Heart left ventricle (tissue), 16 donors: ENCODE data around the gene CDCA3. TPM values are rescaled to one million over a fixed set of nuclear protein-coding genes. Genes with fewer than 3 reads are reported as not detected.
A peak's percentile ranks its signal among the peaks of the same experiment; 100 is the strongest.

Experiments
- ATAC-seq, 4 donors: fragments of 200-7000 bp; cut with Tn5 transposase; one replicate each; pipeline ENCODE4 v1.9.1; 2020 to 2022; ENCODE audit warnings: moderate library complexity in 4 of 4, mild to moderate bottlenecking in 3 of 4, moderate number of reproducible peaks in 1 of 4
- DNase-seq, 5 donors: peaks; one replicate each; pipeline ENCODE4 v3.0.0-alpha.2; 2020
- H3K27ac ChIP-seq, 12 donors: fragments of 200-600 bp; sonication (generic) in 4 of 12; one replicate each; pipeline versions ENCODE4 v1.5.0 to v1.8.0; 2016 to 2022; ENCODE audit warnings: mild to moderate bottlenecking in 2 of 12
- H3K27me3 ChIP-seq, 9 donors: fragments of 200-600 bp; sonication (generic) in 2 of 9; one replicate each; pipeline versions ENCODE4 v1.5.1 to v1.8.0; 2016 to 2022; ENCODE audit warnings: mild to moderate bottlenecking in 3 of 9
- H3K36me3 ChIP-seq, 9 donors: fragments of 200-600 bp; sonication (generic) in 2 of 9; one replicate each; pipeline versions ENCODE4 v1.5.0 to v1.8.0; 2018 to 2022; ENCODE audit warnings: mild to moderate bottlenecking in 2 of 9
- H3K4me1 ChIP-seq, 12 donors: fragments of 200-600 bp; sonication (generic) in 4 of 12; one replicate each; pipeline versions ENCODE4 v1.5.0 to v1.8.0; 2016 to 2022; ENCODE audit warnings: mild to moderate bottlenecking in 3 of 12
- H3K4me3 ChIP-seq, 12 donors: fragments of 200-600 bp; sonication (generic) in 4 of 12; one replicate each; pipeline versions ENCODE4 v1.5.0 to v1.8.0; 2017 to 2022; ENCODE audit warnings: mild to moderate bottlenecking in 9 of 12, moderate library complexity in 4 of 12
- H3K9me3 ChIP-seq, 12 donors: fragments of 200-600 bp; sonication (generic) in 4 of 12; one replicate each; pipeline versions ENCODE4 v1.5.0 to v1.8.0; 2016 to 2022; ENCODE audit warnings: mild to moderate bottlenecking in 1 of 12
- CTCF ChIP-seq, 12 donors: fragments of 200-600 bp; sonication (generic) in 4 of 12; IDR thresholded peaks; one replicate each; pipeline versions ENCODE4 v1.5.0 to v1.8.0; 2018 to 2022; ENCODE audit warnings: antibody characterized with exemption in 12 of 12, mild to moderate bottlenecking in 5 of 12
- POLR2A ChIP-seq, 2 donors: fragments of 450-650 bp; IDR thresholded peaks; one replicate each; pipeline ENCODE4 v1.6.1; 2017; ENCODE audit warnings: antibody characterized with exemption in 2 of 2, mild to moderate bottlenecking in 2 of 2, moderate library complexity in 2 of 2
- WGBS, 4 donors: extraction: QIAGEN DNeasy Blood & Tissue Kit in 2 of 4; methylation state at CpG; one replicate each; pipeline versions ENCODE4 v1.1.5 to v1.1.7; 2013 to 2018; 5-methylcytosine and 5-hydroxymethylcytosine counted together
- intact Hi-C, 10 donors: fragments of 100-400 bp; cut with DNase I; formaldehyde crosslinking; loops; one replicate each; pipeline versions ENCODE4 v1.11.1 to v1.14.2; 2022
- polyA plus RNA-seq, 2 donors: library from polyadenylated mRNA; stranded (reverse); fragments of 200-250 nt; gene quantifications; one replicate each; pipeline ENCODE4 v1.2.3, GENCODE V29; 2013
- total RNA-seq, 9 donors: library from RNA; depleted of rRNA in 2 of 9; stranded (reverse); fragments of >200 nt in 2 of 9; fragmentation: NEBNext Ultra II Directional in 3 of 9; extraction: Animal tissue kit (Norgen Biotek cat#: 25700) in 3 of 9; gene quantifications; one replicate each; pipeline versions ENCODE4 v1.1.0 to v1.2.4, GENCODE V29; 2016 to 2023
- donor health status: ischemic (EF 13 %, LVEDD 7.1; RV severe dilation, severe dysfunction).
- donor health status: healthy with polysubstance abuse.
- donor health status: DM: no; HTN: yes; CAD: no.
- donor health status: DM: no; HTN: no; CAD: no.
- donor health status: ischemic (EF 25% LVEDD 6.9; RV normal size, moderate dysfunction).
- donor health status: ischemic (EF 25% LVEDD 5.7; RV mildly dilated, moderate dysfunction).
- donor health status: healthy.
- donor health status: DM: yes; HTN: yes; CAD: no.
- donor health status: ischemic (EF 35%, LVEDD 5.7; RV mildly dilated, moderate dysfunction).
- donor health status: nonischemic (EF 11% LVEDD 7.7; RV severe dilation, severe dysfunction).
- donor health status: DM: yes; HTN: yes; CAD: no.
- donor health status: PGD.
- donor health status: ischemic (EF 29% LVEDD 5.4; RV normal size, mild dysfunction).
- donor health status: nonischemic (EF 23%, LVEDD 6.1; RV moderate dilation, normal function).

Gene CDCA3
- total and polyA plus RNA-seq, 11 donors, result 0.42 to 8.3 (median 0.93) TPM; not detected in 1

DNA sequence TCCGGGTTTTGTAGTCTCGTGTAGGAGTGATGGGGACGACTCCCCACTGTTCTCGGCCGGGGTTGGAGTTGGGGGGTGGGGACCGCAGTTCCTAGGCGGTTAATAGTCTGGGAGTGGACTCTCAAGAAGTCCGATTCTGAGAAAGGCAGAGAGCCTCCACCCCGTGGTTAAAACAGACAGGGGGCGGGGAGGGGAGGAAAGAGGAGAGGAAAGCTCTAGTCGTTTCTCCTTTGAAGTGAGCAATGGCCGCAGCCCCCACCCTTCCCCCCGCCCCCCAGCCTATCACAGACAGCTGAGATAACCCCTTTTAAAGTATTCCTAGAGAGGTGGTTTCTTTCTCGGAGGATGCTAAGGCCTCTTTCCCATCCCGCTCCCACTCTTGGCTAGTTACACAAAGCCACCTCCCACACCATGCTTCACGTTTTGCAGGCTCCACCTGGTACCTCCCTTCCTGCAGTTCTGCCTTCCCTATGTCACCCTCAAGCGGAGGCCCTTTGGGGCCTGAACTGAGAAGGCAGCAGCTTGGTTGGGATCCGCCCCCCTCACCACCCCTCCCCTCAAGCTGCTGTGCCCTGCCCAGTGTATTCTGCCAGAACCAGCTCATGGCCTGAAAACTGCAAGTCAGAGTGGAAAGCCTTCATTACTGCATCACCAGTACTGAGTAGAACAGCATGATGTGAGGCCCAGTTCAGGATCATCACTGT is 1.7 kb upstream of the CDCA3 start:
- Histone ChIP-seq H3K27ac (peak overlapping the region in 10 of 12 donors; percentile 30 to 99 (median 73)), H3K27me3 (no peaks in the 10 kb centered on the region), H3K4me1 (peaks cover 0 to 22% (median 14%) of the 10 kb centered on the region in 12 donors), H3K36me3 (peaks cover 0 to 47% (median 36%) of the 10 kb centered on the region in 9 donors), H3K9me3 (no peaks in the 10 kb centered on the region), H3K4me3 (peak overlapping the region in 11 of 12 donors; percentile 50 to 83 (median 73))
- no peak for TF ChIP-seq POLR2A (IDR thresholded peaks at IDR 0.05)
- TF ChIP-seq CTCF (IDR thresholded peaks at IDR 0.05), result no peak
- 2 to 4% (median 4%) methylated on average over 17 to 18 of the region's 18 CpGs for WGBS, 4 donors
- DNase-seq (no peak), ATAC-seq (no peak)
- intact Hi-C loops, result loop anchor here in 1 of 10 donors (1.0 kb wide), 1 partner anchor 13 kb away; no protein-coding TSS in a partner anchor

DNA sequence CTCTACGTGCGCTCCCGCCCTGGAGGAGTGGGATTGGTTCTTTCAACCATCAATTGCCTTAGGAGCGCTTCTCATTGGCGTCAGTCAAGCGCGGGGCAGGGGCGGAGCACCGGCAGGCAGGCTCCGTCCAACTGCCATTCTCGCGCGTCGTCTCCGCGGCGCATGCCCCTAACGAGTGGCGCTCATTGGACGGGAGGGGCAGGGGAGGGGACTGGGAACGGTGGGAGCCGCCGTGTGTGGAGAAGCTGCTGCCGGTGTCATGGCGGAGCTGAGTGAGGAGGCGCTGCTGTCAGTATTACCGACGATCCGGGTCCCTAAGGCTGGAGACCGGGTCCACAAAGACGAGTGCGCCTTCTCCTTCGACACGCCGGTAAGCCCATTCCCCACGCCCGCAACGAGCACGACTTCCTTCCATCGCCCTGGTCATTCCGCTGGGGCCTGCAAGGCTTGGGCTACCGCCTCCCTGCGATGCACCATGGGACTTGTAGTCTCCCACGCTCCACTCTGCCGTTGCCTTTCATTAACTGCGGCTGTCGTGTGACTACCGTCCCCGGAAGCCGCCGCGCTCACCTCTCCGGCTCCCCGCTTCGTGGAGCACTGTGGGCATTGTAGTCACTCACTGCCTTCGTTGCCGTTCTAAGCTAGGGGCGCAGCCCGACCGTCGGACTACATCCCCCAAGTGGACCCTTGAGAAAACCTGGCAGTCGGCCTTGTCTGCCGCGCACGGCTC is 1.0 kb upstream of the CDCA3 start, which contains the start of gene USP5:
USP5 (plus strand) TSS at position 230 of the 730 bp plus-strand sequence; CDS start at position 260, 30 bp downstream.
- Histone ChIP-seq H3K4me1 (peaks cover 0 to 22% (median 14%) of the 10 kb centered on the region in 12 donors), H3K9me3 (no peaks in the 10 kb centered on the region), H3K27ac (peak within 1 kb of the TSS; percentile 64 to 99 (median 94)), H3K36me3 (peaks cover 0 to 47% (median 36%) of the 10 kb centered on the region in 9 donors), H3K27me3 (no peaks in the 10 kb centered on the region), H3K4me3 (peak within 1 kb of the TSS; percentile 50 to 83 (median 72))
- DNase-seq (peak; percentile 99 to 100 (median 100)), ATAC-seq (peak; percentile 90 to 94 (median 92))
- intact Hi-C loops, result loop anchor here in 1 of 10 donors (1.0 kb wide), 1 partner anchor 14 kb away; no protein-coding TSS in a partner anchor
- TF ChIP-seq CTCF (IDR thresholded peaks at IDR 0.05) (peak in 3 of 12 donors; percentile 10 to 32 (median 27)), POLR2A (IDR thresholded peaks at IDR 0.05) (peak in 1 of 2 donors; percentile 45)
- WGBS, 4 donors, result 0 to 1% (median 0%) methylated on average over 30 to 65 of the region's 65 CpGs

GRCh38 chr12:6850796-6851152 is 312 bp downstream of the CDCA3 start:
- intact Hi-C loops, result no loop called here
- Histone ChIP-seq H3K27ac (peak overlapping the region in 1 of 12 donors; percentile 17), H3K9me3 (no peaks in the 10 kb centered on the region), H3K27me3 (no peaks in the 10 kb centered on the region), H3K36me3 (peaks cover 0 to 47% (median 36%) of the 10 kb centered on the region in 9 donors), H3K4me1 (peaks cover 0 to 22% (median 14%) of the 10 kb centered on the region in 12 donors), H3K4me3 (peak overlapping the region in 9 of 12 donors; percentile 64 to 83 (median 73))
- DNase-seq (peak in 1 of 5 donors; percentile 74), ATAC-seq (no peak)
- 15 to 31% (median 26%) methylated on average over 9 to 16 of the region's 16 CpGs for WGBS, 4 donors
- TF ChIP-seq POLR2A (IDR thresholded peaks at IDR 0.05), result no peak
- TF ChIP-seq CTCF (IDR thresholded peaks at IDR 0.05), result no peak
